Erythroblast (primary cell): ENCODE results near the gene ASPG.

Source experiments
- GATA1 ChIP-seq: IDR thresholded peaks from 2 replicates; pipeline ENCODE4 v1.6.1; 2011; ENCODE audit warnings: low read depth, mild to moderate bottlenecking, control low read depth, low read length, moderate library complexity
- POLR2A ChIP-seq: IDR thresholded peaks from 2 replicates; pipeline ENCODE4 v1.6.1; 2011; ENCODE audit warnings: mild to moderate bottlenecking, low read length

DNA sequence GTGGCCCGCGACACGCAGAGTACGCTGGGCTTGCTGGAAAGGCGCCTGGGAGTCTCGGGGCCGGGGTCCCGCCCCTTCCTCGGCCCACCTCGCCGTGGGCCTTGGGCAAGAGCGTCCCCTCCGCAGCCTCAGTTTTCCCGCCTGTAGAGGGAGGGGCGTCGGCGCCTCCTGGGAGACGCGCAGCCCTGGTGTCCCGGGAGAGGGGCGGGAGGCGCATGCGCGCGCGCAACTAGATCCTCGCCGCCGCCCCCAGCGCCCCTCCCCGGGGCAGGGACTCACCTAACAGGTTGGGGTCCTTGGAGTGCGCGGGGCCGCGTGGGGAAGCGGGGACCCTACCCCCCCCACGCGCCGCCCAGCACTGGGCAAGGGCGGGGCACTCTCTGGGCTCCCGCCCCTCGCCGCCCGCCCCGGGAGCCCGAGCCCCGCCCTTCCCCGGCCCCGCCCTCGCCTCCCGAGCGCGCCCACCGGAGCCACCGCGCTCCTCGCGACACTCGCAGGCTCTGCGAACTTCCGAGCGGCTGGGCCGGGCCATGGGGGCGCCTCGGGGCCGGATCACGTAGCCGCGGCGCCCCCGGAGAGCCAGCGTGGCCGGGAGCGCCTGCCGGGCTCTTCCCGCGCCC lies 52.7 kb downstream of the ASPG start, which contains the start of gene KIF26A:
- no peak for TF ChIP-seq POLR2A
- TF ChIP-seq GATA1: no peak
